ENCODE results near the gene POR.
A peak's percentile ranks its signal among the peaks of the same experiment; 100 is the strongest.
"Not testable (repeated sequence)": the region's sequence is repeated elsewhere in the genome, so short reads cannot be mapped to it uniquely, and the experiment has no call there.

Gene POR

DNA sequence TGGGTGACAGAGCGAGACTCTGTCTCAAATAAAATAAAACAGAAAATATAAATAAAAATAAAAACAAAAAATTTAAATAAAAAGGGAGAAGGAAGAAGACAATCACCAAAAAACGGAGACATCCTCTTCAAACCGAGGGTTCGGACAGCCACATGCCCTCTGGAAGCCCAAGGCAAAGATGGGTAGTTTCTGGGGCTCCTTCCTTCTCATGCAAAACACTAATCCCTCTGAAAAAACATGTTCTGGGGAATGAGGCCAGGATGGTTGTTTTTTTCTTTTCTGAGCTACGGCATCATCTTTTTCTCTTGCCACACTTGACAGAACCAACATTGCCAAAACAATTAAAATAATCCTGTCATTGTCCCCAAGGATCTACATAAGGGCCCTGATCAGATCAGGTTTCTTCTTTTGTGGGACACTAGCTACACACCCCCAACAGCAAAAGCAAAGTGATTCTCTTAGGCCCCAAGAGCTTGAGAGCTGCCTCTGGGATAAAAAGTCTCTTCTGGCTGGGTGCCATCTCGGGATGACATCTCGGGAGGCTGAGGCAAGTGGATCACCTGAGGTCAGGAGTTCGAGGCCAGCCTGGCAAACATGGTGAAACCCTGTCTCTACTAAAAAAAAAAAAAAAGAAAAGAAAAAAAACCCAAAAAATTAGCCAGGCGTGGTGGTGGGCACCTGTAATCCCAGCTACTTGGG is 14.2 kb upstream of the POR start:
- no peak overlapping the region for H3K4me3 Mint-ChIP-seq
- H3K4me1 Mint-ChIP-seq = peaks cover 6% of the 10 kb centered on the region
- DNase-seq = no peak
- H3K27me3 Mint-ChIP-seq (ENCODE audit: low read depth, poor library complexity) = peaks cover 15% of the 10 kb centered on the region
- H3K36me3 Mint-ChIP-seq (ENCODE audit: low read depth) = no peaks in the 10 kb centered on the region
- H3K9me3 Mint-ChIP-seq = no peaks in the 10 kb centered on the region
- H3K27ac Mint-ChIP-seq = no peak overlapping the region
- TF ChIP-seq, protein P1, sequence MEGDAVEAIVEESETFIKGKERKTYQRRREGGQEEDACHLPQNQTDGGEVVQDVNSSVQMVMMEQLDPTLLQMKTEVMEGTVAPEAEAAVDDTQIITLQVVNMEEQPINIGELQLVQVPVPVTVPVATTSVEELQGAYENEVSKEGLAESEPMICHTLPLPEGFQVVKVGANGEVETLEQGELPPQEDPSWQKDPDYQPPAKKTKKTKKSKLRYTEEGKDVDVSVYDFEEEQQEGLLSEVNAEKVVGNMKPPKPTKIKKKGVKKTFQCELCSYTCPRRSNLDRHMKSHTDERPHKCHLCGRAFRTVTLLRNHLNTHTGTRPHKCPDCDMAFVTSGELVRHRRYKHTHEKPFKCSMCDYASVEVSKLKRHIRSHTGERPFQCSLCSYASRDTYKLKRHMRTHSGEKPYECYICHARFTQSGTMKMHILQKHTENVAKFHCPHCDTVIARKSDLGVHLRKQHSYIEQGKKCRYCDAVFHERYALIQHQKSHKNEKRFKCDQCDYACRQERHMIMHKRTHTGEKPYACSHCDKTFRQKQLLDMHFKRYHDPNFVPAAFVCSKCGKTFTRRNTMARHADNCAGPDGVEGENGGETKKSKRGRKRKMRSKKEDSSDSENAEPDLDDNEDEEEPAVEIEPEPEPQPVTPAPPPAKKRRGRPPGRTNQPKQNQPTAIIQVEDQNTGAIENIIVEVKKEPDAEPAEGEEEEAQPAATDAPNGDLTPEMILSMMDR (IDR thresholded peaks at IDR 0.05) = no peak

DNA sequence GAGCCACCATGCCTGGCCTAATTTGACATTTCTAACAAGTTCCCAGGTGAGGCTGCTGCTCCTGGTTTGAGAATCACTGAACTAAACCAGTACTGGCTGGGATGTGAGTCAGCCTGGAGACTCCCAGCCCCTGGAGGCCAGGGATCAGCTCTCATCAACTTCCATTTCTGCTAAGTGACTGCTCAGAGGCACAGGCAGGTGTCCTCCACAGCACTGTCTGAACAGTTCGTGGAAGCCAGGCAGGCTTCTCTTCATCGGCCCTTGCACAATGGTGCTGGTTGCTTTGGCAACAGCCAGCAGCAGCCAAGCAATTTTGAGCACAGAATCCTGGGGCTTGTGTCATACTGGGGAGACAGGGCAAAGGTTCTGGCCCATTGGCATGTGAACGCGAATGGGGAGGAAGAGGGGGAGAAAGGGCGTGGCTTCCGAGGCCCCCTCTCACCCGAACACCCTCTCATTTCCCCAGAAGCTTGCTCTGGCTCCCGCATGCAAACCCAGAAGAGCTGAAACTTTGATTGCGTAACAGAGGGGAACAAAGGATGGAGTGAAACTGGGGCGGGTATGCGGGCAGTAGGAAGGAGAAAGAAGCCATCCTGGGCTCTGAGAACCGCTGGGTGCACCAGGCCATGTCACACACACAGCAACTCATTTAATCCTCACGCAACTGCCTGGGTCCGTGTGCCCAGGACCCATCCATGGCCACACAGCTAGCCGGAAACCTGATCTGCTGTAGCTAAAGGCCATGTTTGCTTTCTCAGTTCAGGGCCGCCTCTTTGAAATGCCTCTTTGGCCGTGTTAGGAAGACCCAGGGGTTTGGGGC is 9.0 kb upstream of the POR start:
- Mint-ChIP-seq H3K4me3 (peak overlapping the region; percentile 52), H3K36me3 (ENCODE audit: low read depth) (no peaks in the 10 kb centered on the region), H3K9me3 (no peaks in the 10 kb centered on the region), H3K27ac (peak overlapping the region; percentile 71), H3K27me3 (ENCODE audit: low read depth, poor library complexity) (peaks cover 34% of the 10 kb centered on the region), H3K4me1 (peaks cover 21% of the 10 kb centered on the region)
- peak; percentile 33 for DNase-seq
- TF ChIP-seq, protein P1 (IDR thresholded peaks at IDR 0.05) = no peak

DNA sequence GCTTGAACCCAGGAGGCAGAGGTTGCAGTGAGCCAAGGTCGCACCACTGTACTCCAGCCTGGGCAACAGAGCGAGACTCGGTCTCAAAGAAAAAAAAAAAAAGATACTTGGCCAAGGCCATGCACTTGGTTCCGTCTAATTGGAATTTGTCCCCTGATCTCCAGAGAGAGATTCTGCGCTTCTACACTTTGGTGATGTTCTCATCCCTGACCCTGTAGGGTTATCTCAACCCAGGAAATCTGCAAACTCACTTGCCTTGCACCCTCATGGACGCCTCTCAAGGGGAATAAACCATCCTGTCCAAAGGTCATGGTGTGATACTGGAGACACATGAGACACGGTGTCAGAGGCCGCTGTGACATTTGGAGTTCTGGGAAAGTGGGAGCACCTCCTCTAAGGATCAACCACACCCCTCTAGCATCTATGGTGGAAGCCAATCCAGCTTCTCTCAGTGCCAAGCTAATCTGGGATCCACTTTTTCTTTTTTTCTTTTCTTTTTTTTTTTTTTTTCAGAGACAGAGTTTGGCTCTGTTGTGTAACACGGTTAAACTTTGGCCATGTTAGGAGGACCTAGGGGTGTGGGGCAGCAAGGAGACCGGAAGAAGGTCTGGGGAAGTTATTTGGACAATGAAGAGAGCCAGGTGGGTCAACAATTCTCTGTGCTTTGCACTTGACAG is 7.8 kb upstream of the POR start:
- Mint-ChIP-seq H3K9me3 (no peaks in the 10 kb centered on the region), H3K27ac (no peak overlapping the region), H3K36me3 (ENCODE audit: low read depth) (no peaks in the 10 kb centered on the region), H3K4me1 (peaks cover 21% of the 10 kb centered on the region), H3K27me3 (ENCODE audit: low read depth, poor library complexity) (peaks cover 37% of the 10 kb centered on the region), H3K4me3 (no peak overlapping the region)
- TF ChIP-seq, protein P1 (IDR thresholded peaks at IDR 0.05) = no peak
- DNase-seq = no peak

DNA sequence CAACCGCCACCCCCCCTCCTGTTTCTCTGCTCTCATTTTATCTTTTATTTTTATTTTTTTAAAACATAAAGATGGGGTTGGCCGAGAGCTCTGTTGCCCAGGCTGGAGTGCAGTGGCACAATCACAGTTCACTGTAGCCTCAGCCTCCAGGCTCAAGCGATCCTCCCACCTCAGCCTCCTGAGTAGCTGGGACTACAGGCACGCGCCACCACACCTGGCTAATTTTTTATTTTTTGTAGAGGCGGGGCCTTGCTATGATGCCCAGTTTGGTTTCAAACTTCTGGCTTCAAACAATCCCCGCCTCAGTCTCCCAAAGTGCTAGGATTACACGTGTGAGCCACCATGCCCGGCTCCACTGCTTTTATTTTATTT is 7.3 kb upstream of the POR start:
- DNase-seq; H3K27ac Mint-ChIP-seq; H3K9me3 Mint-ChIP-seq; H3K36me3 Mint-ChIP-seq (ENCODE audit: low read depth); H3K4me3 Mint-ChIP-seq: not testable (repeated sequence)
- Mint-ChIP-seq H3K27me3 (ENCODE audit: low read depth, poor library complexity) (peaks cover 41% of the 10 kb centered on the region), H3K4me1 (peaks cover 21% of the 10 kb centered on the region)

DNA sequence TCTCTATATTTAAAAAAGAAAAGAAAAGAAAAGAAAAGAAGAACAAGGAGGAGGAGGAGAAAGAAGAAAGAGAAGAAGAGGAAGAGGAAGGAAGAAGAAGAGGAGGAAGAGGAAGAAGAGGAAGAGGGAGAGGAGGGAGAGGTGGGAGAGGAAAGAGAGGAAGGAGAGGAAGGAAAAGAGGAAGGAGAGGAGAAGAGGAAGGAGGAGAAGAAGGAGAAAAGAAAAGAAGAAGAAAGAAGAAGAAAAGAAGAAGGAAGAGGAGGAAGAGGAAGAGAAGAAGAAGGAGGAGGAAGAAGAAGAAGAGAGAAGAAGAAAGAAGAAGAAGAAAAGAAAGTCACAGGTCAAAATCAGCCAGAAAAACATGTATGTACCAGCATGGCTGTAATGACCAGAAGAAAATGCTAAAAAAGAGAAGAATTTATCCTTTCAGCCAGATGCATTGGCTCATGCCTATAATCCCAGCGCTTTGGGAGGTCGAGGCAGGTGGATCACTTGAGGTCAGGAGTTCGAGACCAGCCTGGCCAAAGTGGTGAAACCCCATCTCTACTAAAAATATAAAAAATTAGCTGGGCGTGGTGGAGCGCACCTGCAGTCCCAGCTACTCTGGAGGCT is 5.3 kb upstream of the POR start:
- H3K4me1 Mint-ChIP-seq = peaks cover 27% of the 10 kb centered on the region
- TF ChIP-seq, protein P1 (IDR thresholded peaks at IDR 0.05) = no peak
- H3K27me3 Mint-ChIP-seq (ENCODE audit: low read depth, poor library complexity) = peaks cover 29% of the 10 kb centered on the region
- H3K4me3 Mint-ChIP-seq = no peak overlapping the region
- H3K27ac Mint-ChIP-seq = no peak overlapping the region
- no peaks in the 10 kb centered on the region for H3K36me3 Mint-ChIP-seq (ENCODE audit: low read depth)
- no peak for DNase-seq
- no peaks in the 10 kb centered on the region for H3K9me3 Mint-ChIP-seq

DNA sequence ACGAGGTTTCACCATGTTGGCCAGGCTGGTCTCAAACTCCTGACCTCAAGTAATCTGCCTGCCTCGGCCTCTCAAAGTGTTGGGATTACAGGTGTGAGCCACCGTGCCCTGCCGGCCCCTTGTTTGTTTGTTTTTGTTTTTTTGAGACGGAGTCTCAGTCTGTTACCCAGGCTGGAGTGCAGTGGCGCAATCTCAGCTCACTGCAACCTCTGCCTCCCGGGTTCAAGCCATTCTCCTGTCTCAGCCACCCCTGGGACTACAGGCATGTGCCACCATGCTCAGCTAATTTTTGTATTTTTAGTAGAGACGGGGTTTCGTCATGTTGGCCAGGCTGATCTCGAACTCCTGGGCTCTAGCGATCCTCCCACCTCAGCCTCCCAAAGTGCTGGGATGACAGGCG is 3.8 kb upstream of the POR start:
- Mint-ChIP-seq H3K27me3 (ENCODE audit: low read depth, poor library complexity) (peaks cover 29% of the 10 kb centered on the region), H3K4me1 (peaks cover 24% of the 10 kb centered on the region)
- H3K36me3 Mint-ChIP-seq (ENCODE audit: low read depth); H3K27ac Mint-ChIP-seq; H3K9me3 Mint-ChIP-seq; H3K4me3 Mint-ChIP-seq; DNase-seq: not testable (repeated sequence)
